Ecto neural progenitor cell (in vitro differentiated cells): ENCODE data around the gene PTH1R.
A peak's percentile ranks its signal among the peaks of the same experiment; 100 is the strongest.

Source experiments
- DNase-seq: peaks from one replicate; pipeline ENCODE4 v3.0.0-alpha.2; 2018; ENCODE audit warnings: low spot score

The PTH1R gene

DNA sequence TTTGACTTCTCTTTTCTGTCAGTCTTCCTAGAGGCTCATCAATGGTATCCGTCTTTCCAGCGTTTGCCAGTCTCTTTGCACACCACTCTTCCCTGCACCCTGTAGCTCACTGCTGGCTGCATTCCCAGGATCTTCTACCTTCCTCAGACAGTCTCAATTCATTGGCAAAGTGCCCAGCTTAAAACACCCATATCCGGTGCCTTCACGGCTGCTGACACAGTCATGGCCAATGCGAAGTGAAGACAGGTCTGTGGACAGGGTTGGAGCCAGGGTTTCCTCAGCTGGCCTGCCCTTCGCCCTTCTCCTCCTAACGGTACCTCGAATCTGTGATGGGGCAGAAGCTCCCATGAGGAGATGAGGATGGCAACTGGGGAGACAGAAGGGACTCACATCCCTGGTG lies 36.1 kb downstream of the PTH1R start:
- DNase-seq: no peak

DNA sequence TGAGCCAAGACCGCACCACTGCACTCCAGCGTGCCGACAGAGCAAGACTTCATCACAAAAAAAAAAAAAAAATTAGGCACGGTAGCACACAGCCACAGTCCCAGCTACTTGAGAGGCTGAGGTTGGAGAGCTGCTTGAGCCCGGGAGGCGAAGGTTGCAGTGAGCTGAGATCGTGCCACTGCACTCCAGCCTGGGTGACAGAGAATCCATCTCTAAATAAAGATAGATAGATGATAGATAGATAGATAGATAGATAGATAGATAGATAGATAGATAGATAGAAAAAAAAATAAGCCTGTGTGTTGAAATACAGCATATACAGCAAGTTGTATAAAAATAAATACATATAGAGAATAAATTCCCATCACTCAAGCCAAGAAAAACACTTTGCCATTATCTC lies 37.3 kb downstream of the PTH1R start:
- no peak for DNase-seq

DNA sequence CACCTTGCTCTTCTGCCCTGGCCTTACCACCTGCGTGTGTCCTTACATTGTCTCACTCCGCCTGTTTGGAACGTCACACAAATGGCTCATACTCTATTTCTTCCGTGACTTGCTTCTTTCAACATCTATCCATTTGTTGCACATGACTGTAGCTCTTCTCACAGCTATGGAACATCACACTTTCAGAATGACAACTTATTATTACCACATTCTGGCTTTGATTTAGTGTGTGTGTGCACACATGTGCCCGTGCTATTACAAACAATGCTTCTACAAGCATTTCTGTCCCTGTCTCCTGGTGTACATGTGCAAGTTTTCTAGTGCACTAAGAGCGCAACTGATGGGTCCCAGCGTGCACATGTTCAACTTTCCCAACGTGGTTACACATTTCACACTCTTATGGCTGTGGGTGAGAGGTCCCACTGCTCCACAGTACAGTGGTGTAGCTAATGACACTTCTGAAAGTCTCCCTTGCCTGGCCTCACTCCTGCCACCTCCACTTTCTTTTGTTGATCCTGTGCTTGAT lies 37.8 kb downstream of the PTH1R start:
- no peak for DNase-seq

DNA sequence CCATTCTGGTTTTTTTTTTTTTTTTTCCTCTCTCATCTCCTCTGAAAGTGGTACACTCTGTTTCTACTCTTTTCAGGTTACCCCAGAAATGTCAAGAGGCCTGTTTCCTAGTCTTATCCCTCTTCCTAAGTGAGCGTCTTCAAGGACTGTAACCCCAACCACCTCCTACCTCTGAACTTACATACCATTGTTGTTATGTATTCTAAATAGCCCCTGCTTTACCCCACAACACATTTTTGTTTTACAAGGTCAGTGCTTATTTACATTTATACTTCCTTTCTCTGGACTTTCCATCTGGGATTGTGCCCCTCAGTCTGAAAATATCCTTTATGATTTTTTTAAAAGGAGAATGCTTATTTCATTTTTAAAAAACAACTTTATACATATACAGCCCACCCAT lies 38.8 kb downstream of the PTH1R start:
- DNase-seq: no peak

DNA sequence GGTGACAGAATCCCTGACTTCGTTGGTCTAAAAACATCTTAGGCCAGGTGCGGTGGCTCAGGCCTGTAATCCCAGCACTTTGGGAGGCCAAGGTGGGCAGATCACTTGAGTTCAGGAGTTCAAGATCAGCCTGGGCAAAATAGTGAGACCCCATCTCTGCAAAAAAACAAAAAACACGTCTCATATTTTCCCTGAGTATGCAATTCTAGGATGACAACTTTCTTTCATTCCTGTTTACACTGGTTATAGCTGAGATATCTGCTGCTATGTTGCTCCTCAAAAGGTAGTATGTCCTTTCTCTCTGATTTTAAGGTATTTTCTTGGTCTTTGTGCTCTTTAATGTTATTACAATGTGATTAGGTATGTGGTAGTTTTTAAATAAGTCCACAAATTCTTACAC lies 39.3 kb downstream of the PTH1R start:
- DNase-seq: no peak

GRCh38 chr3:46917257-46917656 lies 39.7 kb downstream of the PTH1R start:
- no peak for DNase-seq

DNA sequence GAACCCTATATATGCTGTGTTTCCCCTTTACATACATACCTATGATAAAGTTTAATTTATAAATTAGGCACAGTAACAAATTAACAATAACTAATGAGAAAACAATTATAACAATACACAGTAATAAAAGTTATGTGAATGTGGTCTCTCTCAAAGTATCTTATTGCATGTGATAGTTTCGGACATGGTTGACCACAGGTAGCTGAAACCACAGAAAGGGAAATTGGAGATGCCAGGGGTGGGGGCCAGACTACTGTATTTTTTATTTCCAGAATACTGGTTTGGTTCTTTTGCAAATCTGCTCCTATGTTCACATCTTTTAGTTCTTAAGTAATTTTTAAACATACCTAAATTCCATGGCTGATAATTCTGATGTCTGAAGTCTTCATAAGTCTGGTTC lies 40.7 kb downstream of the PTH1R start:
- no peak for DNase-seq

- no peak for DNase-seq
Measured at GRCh38 chr3:46918634-46919033, 41.1 kb downstream of the PTH1R start.

DNA sequence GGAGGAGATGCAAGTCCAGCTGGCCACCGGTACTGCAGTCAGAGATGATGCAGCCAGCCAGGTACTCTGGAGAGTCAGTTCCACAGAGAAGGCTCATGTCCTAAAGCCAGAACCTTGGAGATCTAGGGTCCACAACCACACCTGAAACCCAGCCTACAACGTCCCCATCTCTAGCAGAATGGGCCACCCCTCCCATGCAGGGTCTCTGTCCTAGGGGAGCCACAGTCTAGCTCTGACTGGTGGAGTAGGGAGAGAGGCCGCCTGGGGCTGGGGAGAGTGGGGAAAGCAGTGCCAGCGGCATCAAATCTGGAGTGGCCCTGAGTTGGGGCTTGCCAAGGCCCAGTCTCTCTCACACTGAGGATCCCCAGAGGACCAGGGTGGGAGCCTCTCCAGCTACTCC lies 43.5 kb downstream of the PTH1R start:
- DNase-seq: no peak

- no peak for DNase-seq
Measured at GRCh38 chr3:46921871-46922271, 44.4 kb downstream of the PTH1R start.

GRCh38 chr3:46922426-46922825 lies 44.9 kb downstream of the PTH1R start:
- no peak for DNase-seq

DNA sequence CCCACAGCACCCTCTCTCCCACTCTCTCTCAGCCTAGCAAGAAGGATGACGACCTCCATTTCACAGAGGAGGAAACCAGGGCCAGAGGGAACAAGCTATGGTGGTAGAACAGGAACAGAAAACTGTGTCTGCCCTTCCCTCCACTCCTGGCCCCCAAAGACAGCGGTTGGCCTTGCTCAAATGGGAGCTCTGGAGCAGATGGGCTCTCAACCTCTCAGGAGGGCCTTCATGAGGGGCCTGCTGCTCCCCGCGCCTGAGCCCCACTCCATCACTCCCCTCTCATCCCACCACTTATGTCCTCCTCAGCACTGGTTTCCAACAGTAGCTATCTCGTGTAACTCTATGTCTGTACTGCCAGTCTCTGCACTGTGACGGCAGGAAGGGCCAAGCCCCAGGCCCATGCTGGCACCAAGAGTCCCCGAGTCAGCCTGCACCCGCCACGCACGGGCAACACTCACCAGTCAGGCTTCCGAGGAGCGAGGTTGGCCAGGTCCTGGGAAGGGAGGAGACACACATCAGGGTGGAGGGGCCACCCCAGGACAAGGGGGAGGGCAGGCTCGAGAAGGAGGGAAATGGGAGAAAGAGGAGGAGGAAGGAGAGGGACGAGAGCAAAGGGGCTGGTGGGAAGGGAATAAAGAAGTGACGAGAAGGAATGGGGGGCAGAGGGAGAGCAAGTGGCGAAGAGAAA lies 45.5 kb downstream of the PTH1R start:
- DNase-seq: no peak

GRCh38 chr3:46923559-46924350 lies 46.2 kb downstream of the PTH1R start:
- peak; percentile 72 for DNase-seq

DNA sequence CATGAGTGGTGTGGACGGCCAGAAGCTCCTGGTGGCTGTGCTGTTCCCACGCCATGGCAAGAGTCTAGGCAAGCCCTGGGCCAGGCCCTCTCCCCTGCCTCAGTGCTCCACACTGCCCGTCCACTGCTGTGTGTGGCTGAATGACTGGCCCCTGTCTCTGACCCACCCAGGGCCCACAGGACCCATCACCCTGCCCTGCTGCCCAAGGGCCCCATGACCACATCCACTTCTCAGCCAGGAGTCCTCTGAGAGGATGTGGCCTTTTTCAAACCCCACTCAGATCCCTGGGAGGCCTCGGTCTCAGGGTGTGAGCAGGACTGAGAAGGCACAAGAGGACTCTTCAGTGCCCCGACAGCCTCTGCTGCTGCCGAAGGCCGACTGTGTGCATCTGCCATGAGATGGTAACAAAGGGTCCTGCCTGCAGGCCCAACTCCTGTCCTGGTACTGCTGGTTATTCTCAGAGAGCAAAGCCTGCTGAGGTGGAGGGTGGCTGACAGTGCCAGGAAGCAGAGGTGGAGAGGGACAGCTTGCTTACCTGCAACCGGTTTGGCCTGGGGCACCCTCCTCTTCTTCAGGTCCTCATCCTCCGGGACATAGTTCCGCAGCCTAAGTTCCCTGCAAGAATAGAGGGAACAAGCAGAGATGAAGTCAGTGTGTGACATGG lies 47.5 kb downstream of the PTH1R start:
- no peak for DNase-seq

GRCh38 chr3:46925585-46925934 lies 48.0 kb downstream of the PTH1R start:
- DNase-seq: no peak

GRCh38 chr3:46926039-46926438 lies 48.5 kb downstream of the PTH1R start:
- DNase-seq: no peak

DNA sequence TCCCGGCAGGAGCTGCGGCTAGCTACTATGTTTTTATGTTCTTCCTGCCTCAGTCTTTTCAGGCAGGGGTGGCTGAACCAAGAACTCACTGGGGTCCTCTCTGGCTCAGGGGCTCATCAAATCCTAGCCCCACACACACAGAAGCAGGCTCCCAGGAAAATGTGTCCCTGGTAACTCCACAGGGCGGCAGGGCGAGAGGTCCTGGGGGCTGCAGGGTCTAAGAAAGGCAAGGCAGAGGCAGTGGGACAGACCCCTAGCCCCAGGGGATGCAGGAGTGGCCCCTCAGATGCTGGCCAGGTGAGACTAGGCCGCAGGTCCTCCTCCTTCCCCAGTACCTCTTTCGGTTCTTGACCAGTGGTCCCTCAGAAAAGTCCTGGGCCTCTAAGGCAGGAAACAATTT lies 48.9 kb downstream of the PTH1R start:
- no peak for DNase-seq

DNA sequence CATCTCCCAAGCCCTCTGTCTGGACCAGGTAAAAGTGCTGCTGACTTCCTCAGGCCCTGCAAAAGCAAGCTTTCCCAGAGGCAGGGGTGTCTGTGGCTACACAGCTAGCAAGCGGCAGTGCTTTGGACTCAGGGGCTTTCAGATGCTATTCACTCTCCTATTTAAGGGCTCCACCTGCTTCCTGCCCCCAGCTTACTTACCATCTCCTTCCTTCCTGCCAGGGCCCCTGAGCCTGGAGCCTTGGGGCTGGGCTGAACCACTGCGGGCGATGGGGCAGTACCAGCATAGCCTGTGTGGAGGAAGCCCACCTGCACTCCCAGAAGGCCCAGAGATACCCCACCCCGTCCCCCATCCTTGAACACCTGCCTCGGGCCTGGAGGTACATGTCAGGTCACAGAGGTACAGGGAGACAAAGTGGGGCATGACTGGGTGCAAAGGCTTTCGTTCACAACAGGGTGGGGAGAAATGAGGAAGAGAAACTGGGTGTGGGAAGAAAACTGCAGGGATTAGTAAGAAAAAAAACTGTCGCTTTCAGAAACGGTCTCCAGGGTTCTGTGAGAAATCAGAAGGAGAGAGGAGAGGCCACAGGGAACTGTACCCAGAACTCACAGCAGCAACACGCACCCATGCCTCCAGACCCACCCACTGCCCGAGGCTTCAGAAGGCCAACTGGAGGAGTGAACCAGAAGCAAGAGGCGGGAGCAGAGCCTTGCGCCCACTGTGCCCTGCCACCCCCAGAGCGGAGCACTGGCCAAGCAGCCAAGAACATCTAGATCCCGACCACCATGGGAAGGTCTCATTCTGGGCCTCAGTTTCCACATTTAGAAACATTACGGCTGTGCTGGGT lies 49.6 kb downstream of the PTH1R start:
- DNase-seq: no peak

DNA sequence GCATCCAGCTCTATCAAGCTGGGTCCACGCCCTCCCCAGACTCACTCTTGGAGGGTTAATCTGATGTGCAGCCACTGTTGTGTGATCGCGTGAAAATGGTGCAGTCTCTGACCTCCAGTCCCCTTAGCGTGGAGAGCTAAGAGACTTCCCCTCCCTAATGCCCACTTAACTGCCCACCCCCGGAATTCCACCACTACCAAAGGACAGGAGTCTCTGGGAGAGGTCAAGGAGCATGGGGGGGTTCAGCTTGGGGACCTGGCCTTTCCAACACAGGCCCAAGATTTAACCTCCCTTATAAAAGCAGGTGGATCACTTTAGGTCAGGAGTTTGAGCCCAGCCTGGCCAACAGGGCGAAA lies 50.2 kb downstream of the PTH1R start:
- DNase-seq: no peak

DNA sequence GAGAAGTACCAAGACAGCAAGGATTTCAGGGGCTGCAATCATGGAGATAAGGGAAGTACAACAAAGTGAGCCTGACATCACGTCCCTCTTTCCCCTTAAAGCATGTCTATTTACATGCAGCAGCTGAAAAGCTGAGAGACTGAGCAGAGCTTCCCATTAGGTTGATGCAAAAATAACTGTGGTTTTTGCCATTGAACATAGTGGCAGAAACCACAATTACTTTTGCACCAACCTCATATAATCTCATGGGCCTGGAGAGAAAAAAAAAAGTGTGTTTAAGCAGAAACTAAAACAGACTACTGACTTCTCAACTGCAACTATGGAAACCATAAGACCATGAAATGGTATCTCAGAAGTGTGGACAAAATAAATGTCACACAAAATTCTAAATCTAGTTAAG lies 50.8 kb downstream of the PTH1R start:
- DNase-seq: no peak

GRCh38 chr3:46929324-46929723 lies 51.8 kb downstream of the PTH1R start:
- no peak for DNase-seq
